GM19397 (cell line): ENCODE results near the gene JARID2.
A peak's percentile ranks its signal among the peaks of the same experiment; 100 is the strongest.

Source experiments
- ATAC-seq: cut with Tn5 transposase; IDR thresholded peaks from one replicate; pipeline ENCODE4 v1.9.1; 2021; ENCODE audit warnings: mild to moderate bottlenecking, moderate library complexity; ENCODE audit not compliant: unreplicated experiment

Gene JARID2

DNA sequence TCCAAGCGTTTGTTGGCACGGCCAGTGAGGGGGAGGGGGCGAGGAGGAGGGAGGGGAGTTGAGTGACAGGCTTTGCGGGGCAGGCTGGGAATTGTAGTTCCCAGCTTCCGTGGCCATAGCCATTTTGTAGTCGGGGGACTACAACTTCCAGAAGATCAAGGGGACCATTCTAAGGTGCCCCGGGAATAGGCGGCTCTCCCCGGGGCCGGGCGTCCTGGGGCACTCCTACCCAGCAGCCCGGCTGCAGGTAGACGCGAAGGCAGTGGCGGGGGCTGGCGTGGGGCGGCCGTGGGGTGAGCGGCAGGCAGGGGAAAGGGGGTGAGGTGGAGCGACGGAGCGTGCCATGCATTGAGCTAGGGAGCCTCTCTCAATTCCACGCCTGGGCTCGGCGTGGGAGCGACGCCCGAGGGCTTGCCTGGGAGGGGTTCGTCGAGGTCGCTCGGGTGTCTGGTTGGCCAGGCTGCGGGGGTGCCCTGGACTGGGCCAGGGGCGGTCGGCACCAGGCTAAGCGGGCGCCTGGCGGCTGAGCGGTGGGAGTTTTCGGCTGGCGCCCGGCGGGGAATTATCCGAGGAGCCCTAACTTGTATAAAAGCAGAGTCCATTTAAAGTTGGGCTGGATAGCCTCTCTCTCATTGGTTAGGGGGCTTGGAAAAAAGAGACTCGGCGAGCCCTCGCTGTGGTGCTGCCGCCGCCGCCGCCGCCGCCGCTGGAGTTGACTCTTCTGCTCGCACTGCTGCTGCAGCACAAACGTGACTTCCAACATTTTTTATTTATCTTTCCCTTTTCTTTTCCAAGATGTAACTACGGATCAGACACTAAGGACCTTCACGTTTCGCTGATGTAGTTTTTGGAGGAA lies at the start of gene JARID2:
Gene JARID2 (plus strand): TSS at position 709 of the 856 bp plus-strand sequence. CDS start 471 bp downstream, outside the sequence.
- peak; percentile 50 for ATAC-seq

DNA sequence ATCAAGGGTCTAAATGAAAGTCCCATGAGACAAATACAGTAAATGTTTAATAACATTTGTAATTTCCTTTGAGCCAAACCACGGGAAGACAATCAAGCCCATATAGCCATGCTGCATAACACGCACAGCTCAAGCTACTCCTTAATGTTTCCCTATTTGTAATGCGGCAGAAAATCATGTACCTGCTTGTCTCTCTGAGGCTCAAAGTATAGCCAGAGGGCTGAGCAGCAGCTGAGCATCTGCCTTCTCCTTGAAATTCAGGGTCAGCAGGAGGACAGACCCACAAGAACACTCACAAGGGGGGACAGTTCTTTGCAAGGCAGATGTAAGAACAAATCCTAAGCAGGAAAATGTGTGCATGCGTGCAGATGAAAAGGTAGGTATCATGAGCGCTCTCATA lies 45.8 kb upstream of the JARID2 start:
- no peak for ATAC-seq

DNA sequence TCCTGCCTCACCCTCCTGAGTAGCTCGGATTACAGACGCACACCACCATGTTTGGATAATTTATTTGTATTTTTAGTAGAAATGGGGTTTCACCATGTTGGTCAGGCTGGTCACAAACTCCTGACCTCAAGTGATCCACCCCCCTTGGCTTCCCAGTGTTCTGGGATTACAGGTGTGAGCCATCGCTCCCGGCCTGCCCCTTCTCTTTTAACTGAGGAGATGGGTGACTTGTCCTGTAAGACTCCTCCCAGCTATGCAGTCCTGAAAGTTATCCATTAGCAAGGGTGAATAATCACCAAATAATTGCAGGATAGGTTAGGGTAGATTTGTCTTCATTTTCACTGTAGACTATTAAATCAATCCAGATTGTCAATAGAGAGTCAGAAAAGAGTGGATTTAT lies 40.5 kb upstream of the JARID2 start:
- no peak for ATAC-seq

DNA sequence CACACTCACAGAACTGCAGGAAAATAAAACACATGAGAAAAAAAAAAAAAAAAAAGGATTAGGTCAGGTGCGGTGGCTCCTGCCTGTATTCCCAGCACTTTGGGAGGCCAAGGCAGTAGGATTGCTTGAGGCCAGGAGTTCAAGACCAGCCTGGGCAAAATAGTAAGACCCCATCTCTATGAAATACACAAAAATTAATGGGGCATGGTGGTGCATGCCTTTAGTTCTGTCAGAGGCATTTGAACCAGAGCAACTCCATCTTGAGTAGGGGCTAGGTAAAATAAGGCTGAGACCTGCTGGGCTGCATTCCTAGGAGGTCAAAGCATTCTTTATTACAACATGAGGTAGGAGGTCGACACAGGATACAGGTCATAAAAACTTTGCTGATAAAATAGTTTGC lies 39.0 kb upstream of the JARID2 start:
- no peak for ATAC-seq

DNA sequence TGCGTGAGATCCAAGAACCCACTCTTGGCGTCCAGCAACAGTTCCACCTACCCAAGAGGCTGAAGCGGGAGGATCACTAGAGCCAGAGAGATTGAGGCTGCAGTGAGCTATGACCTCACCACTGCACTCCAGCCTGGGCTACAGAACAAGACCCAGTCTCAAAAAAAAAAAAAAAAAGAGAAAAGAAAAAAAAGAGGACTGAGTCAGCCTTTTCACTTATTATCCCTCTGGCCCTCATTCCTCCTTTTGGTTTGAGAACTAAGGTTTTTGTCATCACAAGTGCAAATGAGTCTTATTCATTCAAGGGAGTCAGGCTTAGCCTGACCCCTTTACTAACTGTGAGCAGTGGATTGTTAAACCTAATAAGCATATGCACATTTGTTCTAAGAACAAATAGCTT lies 37.9 kb upstream of the JARID2 start:
- no peak for ATAC-seq

DNA sequence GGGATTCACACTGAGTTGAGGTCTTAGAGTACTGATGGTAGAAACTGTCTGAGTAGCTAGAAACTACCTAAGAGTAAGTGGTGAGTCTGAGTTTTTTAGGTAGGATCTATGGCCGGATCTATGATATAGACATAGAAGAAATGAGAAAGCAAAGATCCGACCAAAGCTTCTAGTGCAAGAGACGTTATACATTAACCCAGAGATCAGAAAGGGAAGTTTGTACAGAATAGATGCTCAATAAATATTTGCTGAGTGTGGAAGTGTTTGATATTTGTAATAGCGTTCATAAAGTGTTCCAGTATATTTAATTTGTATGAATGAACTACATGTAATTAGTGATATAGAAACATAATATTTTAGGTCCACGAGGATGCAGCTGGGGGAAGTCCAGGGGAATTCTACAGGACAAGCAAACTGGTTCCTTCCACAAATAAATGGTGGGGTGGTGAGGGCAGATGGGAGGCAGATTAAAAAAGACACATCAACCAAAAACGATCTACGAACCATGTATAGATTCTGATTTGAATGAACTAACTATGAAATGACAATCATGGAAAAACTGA lies 31.9 kb upstream of the JARID2 start:
- no peak for ATAC-seq

DNA sequence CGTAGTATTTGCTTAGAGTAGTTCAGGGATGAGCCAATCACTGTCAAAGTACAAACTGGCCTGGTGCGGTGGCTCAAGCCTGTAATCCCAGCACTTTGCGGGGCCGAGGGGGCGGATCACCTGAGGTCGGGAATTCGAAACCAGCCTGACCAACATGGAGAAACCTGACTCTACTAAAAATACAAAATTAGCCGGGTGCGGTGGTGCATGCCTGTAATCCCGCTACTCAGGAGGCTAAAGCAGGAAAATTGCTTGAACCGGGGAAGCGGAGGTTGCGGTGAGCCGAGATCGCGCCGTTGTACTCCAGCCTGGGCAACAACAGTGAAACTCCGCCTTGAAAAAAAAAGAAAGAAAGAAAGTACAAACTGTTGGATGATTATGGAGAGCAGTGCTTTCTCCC lies 27.5 kb upstream of the JARID2 start:
- ATAC-seq: no peak

DNA sequence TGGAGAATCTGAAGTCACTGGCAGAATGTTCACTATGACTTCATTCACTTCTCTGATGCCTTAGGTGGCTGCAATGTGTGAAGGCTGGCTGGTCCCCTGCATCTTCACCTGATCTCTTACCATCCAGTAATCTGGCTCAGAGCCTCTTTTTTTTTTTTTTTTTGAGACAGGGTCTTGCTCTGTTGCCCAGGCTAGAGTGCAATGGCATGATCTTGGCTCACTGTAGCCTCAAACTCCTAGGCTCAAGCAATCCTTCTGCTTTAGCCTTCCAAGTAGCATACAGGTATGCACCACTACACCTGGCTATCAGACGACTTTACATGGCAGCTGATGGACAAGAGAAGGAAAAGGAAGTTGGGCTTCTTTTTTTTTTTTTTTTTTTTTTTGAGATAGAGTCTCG lies 25.8 kb upstream of the JARID2 start:
- no peak for ATAC-seq

DNA sequence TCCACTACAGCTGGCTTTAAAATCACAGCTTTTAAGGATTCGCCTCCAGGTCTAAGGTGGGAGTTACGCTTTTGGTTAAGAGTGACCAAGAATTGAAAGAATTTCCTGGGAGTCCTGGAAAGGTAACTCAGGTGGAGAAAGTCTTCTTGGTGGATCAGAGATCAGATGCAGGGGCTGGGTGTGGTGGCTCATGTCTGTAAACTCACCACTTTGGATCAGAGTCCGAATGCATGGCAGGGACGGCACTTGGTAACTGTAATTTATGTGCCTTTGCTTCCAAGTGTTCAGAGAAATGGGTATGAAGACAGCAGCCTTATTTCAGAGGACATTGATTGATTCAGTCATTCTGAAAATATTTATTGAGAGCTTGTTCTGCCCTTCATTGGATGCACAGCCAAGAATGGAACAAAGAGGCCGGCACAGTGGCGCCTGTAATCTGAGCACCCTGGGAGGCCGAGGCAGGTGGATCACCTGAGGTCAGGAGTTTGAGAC lies 18.0 kb upstream of the JARID2 start:
- no peak for ATAC-seq

DNA sequence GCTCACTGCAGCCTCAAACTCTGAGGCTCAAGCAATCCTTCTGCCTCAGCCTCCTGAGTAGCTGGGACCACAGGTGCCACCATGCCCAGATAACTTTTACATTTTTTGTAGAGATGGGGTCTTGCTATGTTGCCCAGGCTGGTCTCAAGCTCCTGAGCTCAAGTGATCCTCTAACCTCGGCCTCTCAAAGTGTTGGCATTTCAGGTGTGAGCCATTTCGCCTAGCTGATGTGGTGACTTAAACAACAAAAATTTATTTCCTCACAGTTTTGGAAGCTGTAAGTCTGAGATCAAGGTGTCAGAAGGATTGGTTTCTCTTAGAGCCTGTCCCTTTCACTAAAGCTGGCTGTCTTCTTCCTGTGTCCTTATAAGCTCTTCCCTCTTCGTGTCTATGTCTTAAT lies 15.0 kb upstream of the JARID2 start:
- no peak for ATAC-seq

DNA sequence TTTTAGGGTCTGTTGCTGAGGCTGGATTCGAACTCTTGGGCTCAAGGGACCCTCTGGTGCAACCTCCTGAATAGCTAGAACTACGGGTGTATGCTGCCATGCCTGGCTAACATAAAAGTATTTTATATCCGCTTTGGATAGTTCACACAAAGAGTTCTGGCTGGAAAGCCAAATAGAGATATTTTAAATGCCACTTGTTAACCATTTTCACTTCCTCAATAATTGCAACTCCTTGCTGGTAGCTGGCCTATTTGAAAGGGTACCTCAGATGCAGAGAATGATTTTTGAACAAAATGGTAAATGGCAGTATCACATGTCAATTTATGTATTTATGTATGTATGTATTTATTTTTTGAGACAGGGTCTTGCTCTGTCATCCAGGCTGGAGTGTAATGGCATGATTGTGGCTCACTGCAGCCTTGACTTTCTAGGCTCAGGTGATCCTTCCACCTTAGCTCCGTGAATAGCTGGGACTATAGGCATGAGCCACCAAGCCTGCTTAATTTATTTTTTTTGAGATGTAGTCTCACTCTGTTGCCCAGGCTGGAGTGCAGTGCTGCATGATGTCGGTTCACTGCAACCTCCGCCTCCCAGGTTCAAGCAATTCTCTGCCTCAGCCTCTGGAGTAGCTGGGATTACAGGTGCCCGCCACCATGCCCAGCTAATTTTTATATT lies 12.9 kb upstream of the JARID2 start:
- ATAC-seq: no peak

DNA sequence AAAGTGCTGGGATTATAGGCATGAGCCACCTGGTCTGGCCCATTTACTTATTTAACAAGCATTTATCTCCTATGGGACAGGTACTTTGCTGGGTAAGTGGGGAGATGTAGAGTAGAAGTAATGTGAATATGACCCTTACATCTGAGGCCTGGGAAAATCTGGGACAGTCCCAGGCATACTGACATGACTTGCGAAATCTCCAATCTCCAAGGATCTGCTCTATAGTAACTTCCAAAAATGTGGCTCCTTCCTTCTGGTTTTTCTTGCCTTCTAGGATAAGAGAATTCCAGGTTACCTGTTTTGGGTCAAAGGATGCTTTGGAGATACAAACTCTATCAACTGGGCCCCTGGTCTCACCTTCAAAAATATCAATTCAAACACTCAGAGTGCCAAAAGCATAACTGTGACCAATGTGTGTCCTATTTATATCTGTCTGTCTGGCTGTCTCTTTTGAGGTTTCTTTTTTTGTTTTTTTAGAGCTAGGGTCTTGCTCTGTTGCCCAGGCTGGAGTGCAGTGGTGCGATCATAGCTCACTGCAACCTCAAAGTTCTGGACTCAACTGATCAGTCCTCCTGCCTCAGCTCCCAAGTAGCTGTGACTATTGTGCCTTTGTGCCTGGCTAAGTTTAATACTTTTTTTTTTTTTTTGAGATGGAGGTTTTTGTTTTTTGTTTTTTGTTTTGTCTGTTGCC lies 11.7 kb upstream of the JARID2 start:
- ATAC-seq: no peak

DNA sequence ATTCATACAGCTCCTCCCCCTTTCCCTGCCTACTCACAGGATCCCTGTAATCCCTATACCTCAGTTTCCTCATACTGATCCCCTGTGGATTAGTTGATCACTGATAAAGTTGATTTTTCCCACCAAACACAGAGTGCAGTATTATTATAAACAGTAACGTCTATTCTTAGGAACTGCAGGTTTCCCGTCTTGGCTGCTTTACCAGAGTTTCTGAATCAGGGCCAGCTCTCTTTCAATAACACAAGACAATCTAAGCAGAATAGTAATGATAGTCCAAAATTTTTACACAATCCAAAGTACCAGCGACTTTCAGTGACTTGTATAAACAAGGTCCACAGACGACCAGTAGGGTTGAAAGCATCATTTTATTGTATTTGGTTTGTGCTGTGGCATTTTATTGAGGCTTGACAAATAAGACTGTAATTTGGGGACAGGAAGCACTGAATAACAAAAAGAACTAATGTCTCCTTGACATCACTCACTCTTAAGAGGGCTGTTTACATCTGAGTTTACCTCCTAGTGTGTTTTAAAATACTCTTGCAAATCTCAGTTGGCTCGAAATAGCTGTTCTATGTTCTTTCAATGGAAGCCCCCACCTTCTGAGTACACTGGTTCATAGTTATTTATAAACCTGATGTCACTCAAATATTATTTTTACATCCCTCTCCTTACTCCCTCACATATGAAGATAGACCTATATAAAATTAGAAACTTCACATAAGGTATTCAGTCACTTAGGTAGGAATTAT lies 6.1 kb upstream of the JARID2 start:
- ATAC-seq: no peak

DNA sequence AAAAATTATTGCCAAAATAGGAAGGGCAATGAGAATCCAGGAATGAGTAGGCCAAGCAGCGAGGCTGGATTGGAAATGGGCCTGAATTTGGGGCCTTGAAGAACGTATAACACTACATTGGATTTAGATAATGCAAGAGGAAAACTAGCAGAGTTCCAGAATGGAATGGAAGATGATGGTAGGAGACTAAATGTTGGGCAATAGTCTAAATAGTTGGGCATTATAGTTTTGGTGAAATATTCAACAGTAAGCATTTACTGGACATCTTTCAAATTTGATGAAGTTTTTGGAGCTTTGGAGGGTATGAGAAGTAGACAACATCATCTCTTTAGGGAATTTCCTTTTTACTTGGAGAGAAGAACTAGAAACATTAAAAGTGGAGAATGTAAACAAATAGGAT lies 3.4 kb upstream of the JARID2 start:
- ATAC-seq: no peak

DNA sequence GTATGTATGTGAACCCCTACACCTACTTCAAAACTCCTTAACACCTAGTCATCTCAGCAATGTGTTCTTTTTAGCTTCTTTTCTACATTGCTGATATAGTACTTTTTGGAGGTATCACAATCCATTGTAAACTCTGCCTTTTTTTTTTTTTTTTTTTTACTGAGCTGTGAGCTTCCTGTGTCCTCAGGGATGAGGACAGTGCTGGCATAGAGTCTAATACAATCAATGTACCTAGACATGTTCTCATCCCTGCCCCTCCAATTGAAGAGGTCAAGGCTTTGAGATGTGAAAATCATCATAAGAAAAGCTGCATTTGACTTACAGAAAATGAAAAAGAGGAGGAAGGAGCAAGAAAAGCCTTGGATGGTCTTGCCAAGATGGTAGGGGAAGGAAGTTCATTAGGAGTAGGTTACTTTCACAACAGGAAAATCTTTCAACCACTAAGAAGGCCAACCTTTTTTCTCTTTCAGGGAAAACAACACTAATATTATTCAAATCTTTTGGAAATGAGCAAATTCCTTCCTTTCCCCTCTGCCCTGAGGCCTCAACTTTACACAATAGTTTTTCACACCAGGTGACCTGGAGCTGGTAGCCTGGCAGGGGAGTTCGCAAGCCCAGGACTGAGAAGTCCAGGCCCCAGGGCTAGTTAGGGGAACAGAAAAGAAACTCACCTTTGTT lies 2.8 kb upstream of the JARID2 start:
- ATAC-seq: no peak

DNA sequence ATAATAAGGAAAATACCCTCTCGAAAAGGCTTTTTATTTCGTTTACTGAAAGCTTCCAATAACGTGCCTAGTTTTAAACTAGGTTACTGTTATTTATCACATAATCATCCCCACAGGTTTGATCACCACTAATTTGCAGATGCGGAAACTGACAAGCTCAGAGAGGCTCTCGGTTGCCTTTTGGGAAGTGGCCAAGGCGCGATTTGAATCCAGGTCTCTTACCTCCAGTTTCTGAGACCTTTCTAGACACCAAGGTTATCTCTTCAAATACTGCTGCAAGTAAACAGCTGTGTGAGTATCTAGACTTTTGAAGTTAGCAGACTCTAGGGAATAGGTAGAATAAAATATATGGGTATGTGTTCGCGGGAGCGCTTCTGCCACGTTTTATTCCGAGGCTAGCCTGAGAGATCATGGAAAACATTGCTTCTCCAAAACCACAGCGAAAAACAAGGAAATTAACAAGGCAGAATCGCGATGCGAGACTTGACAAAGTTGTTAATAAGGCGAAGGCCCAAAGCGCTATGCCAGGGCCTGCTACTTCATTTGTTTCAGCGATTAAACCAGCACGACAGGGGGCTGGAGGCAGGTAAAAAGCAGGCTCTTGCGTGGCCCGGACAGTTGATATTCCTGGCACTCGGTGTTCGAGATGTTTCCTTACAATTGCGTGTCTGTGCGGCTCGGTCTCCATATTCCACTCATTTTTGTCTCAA lies 1.8 kb upstream of the JARID2 start:
- ATAC-seq: no peak

DNA sequence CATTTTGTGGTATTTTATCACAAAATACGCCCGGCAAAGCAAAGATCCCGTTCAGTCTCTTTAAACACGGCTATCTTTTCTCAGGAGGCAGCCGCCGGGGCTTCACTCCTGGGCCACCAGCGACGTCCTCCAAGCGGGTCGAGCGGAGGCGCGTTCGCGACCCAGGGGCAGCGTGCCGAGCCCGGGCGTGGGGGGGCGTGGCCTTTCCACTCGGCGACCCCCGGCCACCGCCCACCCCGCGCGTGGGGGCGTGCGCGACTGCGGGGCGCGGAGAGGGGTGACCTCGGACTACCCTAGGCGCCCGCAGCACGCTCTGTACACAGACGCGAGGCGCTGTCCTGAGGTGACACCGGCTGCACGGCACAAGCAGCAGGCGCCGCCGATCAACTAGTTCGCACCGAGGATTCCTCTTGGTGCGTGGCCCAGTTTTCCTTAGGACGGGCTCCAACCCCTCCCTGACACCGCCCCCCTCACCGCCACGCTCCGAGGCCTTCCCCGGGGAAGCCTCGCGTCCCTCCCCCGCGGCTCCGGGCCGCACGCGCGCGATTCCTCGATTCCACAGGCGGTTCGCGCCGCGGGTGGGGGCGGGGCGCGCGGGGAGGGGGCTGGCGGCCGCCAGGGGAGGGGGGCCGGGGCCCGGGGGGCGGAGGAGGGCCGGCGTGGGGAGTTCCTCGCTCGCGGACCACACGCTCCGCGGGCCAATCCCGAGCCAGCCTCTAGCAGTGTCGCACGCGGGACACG lies 1.1 kb upstream of the JARID2 start:
- ATAC-seq: peak; percentile 18

DNA sequence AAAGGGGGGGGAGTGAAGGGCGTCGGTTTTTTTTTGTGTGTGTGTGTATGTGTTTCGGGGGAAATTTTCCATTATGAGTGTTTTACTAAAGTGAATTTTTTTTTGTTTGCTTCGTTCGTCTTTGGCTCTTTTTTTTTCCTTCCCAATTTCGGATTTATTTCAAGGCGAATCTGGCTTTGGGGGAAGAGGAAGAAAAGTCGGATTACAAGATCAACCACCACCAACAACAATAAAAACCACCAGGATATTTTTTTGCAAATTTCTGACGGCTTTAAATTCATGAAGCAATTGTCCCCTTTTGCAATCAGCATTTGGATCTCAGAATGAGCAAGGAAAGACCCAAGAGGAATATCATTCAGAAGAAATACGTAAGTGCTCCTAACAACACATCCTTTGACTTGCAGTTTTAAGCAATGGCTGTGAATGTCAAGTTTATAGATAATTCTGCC lies 372 bp downstream of the JARID2 start:
- no peak for ATAC-seq
